ENCODE data around the gene EMILIN1.
"Not testable (repeated sequence)": the region's sequence is repeated elsewhere in the genome, so short reads cannot be mapped to it uniquely, and the experiment has no call there.

DNA sequence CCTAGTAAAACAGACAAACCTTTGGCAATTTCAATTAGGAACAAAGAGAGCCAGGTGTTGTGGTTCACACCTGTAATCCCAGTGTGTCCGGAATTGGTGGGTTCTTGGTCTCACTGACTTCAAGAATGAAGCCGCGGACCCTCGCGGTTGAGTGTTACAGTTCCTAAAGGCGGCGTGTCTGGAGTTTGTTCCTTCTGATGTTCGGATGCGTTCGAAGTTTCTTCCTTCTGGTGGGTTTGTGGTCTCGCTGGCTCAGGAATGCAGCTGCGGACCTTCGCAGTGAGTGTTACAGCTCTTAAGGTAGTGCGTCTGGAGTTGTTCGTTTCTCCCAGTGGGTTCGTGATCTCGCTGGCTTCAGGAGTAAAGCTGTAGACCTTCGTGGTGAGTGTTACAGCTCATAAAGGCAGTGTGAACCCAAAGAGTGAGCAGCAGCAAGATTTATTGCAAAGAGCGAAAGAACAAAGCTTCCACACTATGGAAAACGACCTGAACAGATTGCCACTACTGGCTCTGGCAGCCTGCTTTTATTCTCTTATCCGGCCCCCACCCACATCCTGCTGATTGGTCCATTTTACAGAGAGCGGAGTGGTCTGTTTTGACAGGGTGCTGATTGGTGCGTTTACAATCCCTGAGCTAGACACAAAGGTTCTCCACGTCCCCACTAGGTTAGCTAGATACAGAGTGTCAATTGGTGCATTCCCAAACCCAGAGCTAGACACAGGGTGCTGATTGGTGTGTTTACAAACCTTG, 32.4 kb downstream of the EMILIN1 start:
- TF ChIP-seq CTCF (IDR thresholded peaks at IDR 0.05; ENCODE audit: low read depth, low read length, poor library complexity, severe bottlenecking); EZH2phosphoT487 (IDR thresholded peaks at IDR 0.05; ENCODE audit: borderline replicate concordance, low read length): not testable (repeated sequence)
